HepG2 (cell line): ENCODE data around the gene RAE1. TPM values are rescaled to one million over a fixed set of nuclear protein-coding genes. Genes with fewer than 3 reads are reported as not detected.

ENCODE experiments used
- AGO1 ChIP-seq: fragments of 200-400 bp; formaldehyde crosslinking; IDR thresholded peaks from 2 replicates; pipeline ENCODE4 v1.6.1; 2017; ENCODE audit warnings: mild to moderate bottlenecking, low read depth, low read length, moderate library complexity; ENCODE audit not compliant: poor library complexity, severe bottlenecking
- MAZ ChIP-seq, 2 experiments: sonication (generic) in 1 of 2; formaldehyde crosslinking in 1 of 2; IDR thresholded peaks; 2 replicates each; pipeline versions ENCODE4 v1.5.0 to v1.6.1; 2012 to 2020; ENCODE audit warnings: low read depth in 2 of 2, mild to moderate bottlenecking in 2 of 2, borderline replicate concordance in 1 of 2, improper control_type of control experiment in 1 of 2, low read length in 1 of 2, missing genetic modification reagents in 1 of 2, moderate library complexity in 1 of 2
- ZBTB10 ChIP-seq: sonication (generic); formaldehyde crosslinking; IDR thresholded peaks from 2 replicates; pipeline ENCODE4 v1.4.0; 2020; ENCODE audit warnings: missing genetic modification reagents, borderline replicate concordance
- ZBTB33 ChIP-seq: sonication (generic); formaldehyde crosslinking; IDR thresholded peaks from 2 replicates; pipeline ENCODE4 v1.4.0; 2020; ENCODE audit warnings: missing genetic modification reagents
- ZFP36L1 ChIP-seq: sonication (generic); formaldehyde crosslinking; IDR thresholded peaks from 2 replicates; pipeline ENCODE4 v1.8.0; 2022; ENCODE audit warnings: mild to moderate bottlenecking, missing genetic modification reagents, moderate library complexity
- ZHX2 ChIP-seq, 2 experiments: sonication (generic) in 1 of 2; formaldehyde crosslinking in 1 of 2; IDR thresholded peaks; 2 replicates each; pipeline versions ENCODE4 v1.6.1 to v1.9.0; 2014 to 2022; ENCODE audit warnings: antibody characterized with exemption in 1 of 2, borderline replicate concordance in 1 of 2, inconsistent platforms in 1 of 2, low read depth in 1 of 2, missing genetic modification reagents in 1 of 2
- ZNF687 ChIP-seq: sonication (generic); formaldehyde crosslinking; IDR thresholded peaks from 2 replicates; pipeline ENCODE4 v1.5.1; 2020; ENCODE audit warnings: mild to moderate bottlenecking, missing genetic modification reagents, moderate library complexity
- ZNF746 ChIP-seq: sonication (generic); formaldehyde crosslinking; IDR thresholded peaks from 2 replicates; pipeline ENCODE4 v1.8.0; 2022; ENCODE audit warnings: mild to moderate bottlenecking, missing genetic modification reagents
- polyA plus RNA-seq, 8 experiments: library from polyadenylated mRNA; depleted of rRNA in 3 of 8; stranded (reverse) in 7 of 8; unstranded in 1 of 8; fragments of >200 nt; fragmentation: Illumina TruSeq in 4 of 8; extraction: Trizol in 4 of 8; gene quantifications; 2 replicates each; pipeline versions ENCODE4 v1.2.1 to v1.2.3, GENCODE V29; 2011 to 2016; ENCODE audit warnings: low read depth in 4 of 8, missing spikeins in 1 of 8, mixed read lengths in 1 of 8; ENCODE audit not compliant: insufficient read depth in 1 of 8
- total RNA-seq, 5 experiments: library from RNA; depleted of rRNA; stranded (reverse); fragments of >200 nt; fragmentation: Illumina TruSeq; extraction: Trizol; gene quantifications; 2 replicates each; pipeline ENCODE4 v1.2.3, GENCODE V29; 2016; ENCODE audit warnings: low read depth in 1 of 5

Gene RAE1
- total and polyA plus RNA-seq, 2 of the 13 experiments (the other 11 are each of a cell fraction or from before 2014, with no cell fraction given): 36.1 to 72.9 TPM

GRCh38 chr20:57392512-57393271, 41.6 kb downstream of the RAE1 start (continued):
- TF ChIP-seq ZNF687 (CRISPR knock-in tag) (peak; percentile 44), ZFP36L1 (CRISPR knock-in tag) (no peak), ZHX2 (IDR thresholded peaks at IDR 0.05; ENCODE audit: low read depth) (no peak), ZHX2 (CRISPR knock-in tag; IDR thresholded peaks at IDR 0.05; ENCODE audit: borderline replicate concordance) (no peak), ZBTB33 (CRISPR knock-in tag) (peak; percentile 34; the same call in 1 of the 2 replicates), ZNF746 (CRISPR knock-in tag) (0 out of 2 replicates have a peak, but pooled peaks have one; percentile 41), ZBTB10 (CRISPR knock-in tag) (no peak), AGO1 (peak; percentile 13), MAZ (IDR thresholded peaks at IDR 0.05; ENCODE audit: borderline replicate concordance, low read depth, low read length) (no peak), MAZ (CRISPR knock-in tag; IDR thresholded peaks at IDR 0.05; ENCODE audit: low read depth) (no peak)
